HG02571 (cell line): ENCODE data around the gene TIMM10.

Experiments
- ATAC-seq: cut with Tn5 transposase; IDR thresholded peaks from one replicate; pipeline ENCODE4 v1.9.1; 2021; ENCODE audit warnings: mild to moderate bottlenecking, moderate library complexity; ENCODE audit not compliant: unreplicated experiment

TIMM10 gene, protein sequence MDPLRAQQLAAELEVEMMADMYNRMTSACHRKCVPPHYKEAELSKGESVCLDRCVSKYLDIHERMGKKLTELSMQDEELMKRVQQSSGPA

DNA sequence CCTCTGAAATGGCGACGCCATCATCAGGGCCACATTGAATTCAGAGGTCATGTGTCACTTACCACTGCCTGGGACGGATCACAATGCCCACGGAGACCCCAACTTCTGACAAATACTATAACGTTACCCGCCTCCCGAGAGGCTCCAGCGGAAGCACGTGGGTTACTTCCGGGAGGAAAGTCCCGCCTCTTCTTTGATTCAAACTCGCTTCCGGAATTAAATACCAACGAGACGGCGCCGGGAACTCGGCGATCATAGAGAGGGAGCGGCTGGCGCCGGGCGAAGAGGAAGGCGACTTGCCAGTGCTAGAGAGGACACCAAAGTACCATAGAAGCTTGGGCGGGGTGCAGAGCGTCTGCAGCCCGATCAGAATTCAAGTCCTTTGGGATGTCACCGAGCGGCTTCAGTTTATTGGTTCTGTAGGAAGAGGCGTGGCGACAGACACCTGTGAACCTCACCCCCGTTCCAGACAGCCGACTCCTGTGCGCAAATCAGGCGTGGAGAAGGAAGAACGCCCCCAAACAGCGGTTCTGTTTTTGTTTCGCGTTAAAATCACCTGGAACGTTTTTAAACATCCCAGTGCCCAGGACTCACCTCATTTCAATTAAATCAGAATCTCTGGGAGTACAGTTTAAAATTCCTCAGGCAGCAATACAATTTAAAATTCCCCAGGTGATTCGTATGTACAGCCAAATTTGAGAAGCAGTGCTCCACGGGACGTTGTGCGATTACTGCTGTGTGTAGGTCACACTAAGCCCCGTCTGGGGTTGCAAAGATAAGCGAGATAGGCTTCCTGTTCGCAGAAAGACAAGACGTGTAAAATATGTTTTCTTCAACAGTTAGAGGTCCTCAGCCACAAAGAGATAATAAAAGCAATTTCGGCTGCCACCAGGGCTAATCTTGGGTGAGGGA lies at the start of gene TIMM10:
Gene TIMM10, minus strand, starts transcription at position 159 of the 912 bp plus-strand sequence. CDS start 565 bp downstream, outside the sequence.
- ATAC-seq = peak; percentile 98

DNA sequence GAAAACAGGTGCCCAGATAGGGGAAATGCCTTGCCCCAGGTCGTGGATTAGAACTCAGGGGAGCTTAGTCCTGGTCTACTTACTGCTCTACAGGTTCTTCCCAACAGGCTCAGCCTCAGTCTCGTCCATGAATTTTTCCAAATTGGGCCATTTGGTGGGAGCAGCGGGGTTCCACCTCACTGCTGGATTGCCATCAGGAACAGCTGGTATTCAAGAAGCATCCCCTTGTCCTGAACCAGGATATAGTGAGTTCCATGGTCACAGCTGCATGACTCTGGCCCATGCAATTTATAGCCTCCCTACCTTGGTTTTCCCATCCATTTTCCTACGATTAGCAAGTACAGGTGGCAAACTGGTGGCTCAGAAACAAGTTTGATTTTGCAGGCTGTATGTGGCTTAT lies 43.5 kb upstream of the TIMM10 start:
- no peak for ATAC-seq

DNA sequence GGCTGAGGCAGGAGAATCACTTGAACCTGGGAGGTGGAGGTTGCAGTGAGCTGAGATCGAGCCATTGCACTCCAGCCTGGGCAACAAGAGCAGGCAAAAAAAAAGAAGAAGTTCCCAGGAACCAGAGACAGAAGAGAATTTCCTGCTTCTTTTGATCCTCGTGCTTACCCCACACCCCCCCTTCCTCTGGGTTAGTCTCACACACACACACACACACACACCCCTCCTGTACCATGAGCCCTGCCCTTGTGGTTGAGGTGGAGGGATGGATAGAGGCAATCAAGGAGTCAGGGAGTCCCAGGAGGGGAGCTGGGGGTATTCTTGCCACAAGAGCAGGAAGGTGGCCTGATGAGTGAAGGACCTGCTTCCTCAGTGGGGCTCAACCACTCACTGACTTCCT lies 41.1 kb upstream of the TIMM10 start:
- no peak for ATAC-seq

DNA sequence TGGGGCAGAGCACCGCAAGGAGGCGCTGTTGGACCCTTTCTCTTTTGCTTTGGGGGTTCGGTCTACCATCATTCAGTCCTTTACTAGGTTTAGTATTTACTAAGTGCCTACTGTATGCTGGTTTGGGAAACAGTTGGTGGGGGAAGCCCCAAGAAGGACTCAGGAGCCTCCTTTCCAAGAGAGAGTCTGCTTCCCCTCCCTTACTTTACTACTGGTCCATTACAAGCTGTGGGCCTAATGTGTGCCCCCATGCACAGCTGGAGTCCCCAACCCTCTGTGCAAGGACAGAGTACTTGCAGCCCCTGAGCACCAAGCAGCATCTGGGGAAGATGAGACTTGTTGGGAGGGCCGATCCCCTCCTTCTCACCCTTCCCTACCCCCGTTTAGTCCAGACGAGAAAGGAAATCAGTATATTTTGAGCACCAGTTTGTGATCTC lies 37.8 kb upstream of the TIMM10 start:
- peak; percentile 1 for ATAC-seq

DNA sequence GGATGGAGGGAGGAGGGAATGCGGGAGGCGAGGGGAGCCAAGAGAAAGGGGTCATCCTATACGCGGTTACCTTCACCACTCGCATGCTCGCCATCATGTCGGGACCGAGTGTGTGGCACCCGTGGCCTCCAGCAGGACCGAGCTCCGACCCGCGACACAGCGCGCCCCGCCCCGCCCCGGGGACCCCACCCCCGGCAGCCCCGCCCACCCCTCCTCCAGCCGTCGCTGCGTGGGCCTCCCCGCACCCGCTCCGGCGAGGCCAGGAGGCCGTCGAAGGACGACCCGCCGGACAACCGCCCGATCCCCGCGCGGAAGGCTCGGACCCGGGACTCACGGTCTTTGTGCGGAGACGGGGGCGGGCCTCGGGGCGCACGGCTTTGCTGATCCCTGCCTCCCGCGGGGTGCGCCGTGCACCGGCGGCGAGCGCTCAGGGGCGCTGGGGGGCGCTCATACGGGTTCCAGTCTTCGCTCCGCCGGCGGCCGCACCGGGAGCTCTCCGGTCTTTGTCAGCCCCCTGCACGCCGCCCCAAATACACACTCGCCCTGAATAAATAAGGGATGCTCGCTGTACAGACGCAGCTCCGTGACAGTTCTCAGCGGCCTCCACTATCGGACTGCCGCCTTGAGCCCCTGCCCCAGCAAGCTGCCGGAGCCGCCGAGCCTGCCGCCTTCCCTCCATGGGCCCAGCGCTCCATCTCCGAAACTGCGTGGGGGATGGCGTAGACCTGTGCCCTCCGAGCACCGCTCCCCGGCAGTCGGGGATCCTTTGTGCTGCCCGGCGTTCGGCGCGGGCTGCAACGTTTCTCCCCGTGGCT lies 37.2 kb upstream of the TIMM10 start, which contains the start of gene UBE2L6:
Gene UBE2L6, minus strand, starts transcription at position 158 of the 815 bp plus-strand sequence. Its CDS starts 61 bp downstream, at position 97.
- ATAC-seq = peak; percentile 70

DNA sequence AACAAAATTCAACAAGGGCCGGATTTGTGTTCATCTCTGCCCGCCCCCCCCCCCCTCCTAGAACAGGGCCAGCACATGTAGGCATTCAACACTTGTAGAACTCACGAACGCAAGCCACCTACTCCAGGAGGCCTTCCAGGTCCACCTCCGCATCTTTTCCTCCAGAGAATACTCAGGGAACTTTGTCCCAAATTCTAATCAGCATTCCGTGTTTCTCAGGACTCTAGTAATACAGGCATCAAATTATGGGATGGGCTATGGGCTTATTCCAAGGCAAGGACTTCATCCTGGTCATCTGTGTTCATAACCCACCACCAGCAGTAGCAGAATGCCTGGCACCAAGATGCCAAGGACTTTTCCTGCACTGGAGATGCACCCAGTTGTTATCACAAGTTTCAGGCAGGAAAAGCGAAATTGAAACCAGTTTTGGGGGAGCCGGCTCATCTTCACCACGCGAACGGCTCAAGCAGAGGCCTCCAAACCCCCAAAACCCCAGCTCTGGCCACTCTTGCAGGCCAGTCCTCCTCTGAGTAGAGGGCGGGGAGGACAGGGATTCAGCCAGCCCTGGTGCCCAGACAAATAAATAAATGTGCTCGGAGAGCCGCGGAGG lies 36.5 kb upstream of the TIMM10 start:
- peak; percentile 3 for ATAC-seq

DNA sequence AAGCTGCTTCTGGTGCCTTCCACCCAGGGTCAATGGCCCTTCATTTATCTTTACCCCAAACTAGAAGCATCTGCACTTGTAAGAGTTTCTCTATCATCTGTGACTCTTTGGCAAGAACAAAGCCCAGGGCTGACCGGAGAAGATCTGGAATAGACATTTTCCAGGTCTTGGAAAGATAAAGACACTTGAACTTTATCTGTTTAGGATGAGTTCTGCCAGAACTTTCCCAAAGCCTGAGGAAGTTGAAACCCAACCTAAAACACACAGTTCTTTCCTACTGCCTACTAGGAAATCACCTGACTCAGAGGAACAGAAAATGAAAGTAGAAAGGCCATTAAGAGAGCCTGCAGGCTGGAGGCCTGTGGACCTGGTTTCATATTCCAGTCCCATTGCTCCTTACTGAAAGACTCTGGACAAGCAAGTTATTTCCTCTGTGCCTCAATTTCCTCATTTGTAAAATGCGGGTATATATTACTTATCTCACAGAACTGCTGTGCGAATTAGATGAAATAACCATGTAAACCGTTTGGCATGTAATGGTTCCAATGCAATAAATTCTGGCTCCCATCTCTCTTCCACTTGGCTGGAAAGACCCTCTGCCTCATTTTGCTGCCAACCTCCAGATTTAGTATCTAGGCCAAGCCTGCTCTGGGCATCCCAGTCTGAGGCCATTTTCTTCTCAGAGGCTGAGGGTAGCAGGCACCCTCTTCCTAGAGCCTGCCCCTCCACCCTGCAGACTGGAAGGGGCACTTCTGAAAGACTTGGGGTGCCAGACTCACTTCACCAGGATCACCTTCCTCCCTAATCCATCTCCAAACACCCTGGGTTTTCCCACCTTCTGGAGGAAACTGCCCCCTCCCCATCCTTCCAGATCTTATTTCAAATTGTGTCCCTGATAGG lies 35.7 kb upstream of the TIMM10 start:
- peak; percentile 48 for ATAC-seq

DNA sequence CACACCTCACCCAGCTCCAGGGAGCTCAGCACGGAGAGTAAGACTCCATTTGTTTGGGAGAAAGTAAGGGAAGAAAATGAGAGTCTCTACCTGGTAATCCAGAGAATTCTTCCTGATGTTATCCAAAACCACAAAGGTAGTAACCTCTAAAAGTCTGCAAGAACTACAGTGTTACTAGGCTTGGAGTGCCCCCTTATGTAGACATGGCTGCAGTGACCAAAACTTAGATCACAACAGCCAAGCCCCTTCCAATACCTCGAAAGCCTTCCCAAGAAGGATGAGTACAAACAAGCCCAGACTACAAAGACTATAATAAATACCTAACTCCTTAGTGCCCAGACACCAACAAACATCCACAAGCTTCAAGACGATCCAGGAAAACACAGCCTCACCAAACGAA lies 32.0 kb upstream of the TIMM10 start:
- ATAC-seq = no peak

DNA sequence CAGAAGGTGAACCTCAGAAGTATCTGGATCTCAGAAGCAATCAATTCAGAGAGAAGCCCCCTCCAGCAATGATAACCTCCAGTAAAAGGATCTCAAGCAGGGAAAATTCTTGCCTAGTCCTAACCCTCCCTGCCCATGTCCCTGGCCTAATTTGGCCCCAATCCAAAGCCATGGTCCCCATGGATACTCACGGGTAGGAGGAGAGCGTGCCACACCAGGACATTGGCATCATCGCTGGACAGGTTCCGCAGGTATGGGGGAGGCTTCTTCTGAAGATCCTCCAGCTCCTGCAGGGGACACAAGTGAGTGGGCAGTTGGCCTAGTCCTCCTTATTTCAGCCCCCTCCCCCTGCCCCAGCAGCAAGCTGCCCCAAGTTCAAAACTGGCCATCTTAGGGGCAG lies 29.6 kb upstream of the TIMM10 start:
- no peak for ATAC-seq

DNA sequence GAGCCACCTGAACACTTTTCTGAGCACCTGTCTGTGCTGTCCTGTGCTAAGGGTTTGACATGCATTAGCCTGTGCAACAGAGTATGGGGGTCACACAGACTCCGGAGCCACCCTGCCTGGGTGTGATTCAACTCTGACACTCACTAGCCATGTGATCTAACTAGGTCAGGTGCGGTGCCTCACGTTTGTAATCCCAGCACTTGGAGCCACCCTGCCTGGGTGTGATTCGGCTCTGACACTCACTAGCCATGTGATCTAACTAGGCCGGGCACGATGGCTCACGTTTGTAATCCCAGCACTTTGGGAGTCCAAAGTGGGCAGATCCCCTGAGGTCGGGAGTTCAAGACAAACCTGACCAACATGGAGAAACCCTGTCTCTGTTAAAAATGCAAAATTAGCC lies 25.5 kb upstream of the TIMM10 start:
- ATAC-seq = no peak

DNA sequence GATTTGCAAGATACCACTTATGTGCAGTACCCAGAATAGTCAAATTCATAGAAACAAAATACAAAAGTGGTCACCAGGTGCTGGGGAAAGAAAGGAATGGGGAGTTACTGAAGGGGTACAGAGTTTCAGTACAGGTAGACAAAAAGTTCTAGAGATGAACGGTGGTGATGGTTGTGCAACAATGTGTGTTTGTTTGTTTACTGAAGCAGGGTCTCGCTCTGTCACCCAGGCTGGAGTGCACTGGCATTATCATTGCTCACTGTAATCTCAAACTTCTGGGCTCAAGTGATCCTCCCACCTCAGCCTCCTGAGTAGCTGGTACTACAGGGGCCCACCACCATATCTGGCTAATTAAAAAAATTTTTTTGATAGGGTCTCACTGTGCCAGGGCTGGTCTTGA lies 24.8 kb upstream of the TIMM10 start:
- no peak for ATAC-seq

DNA sequence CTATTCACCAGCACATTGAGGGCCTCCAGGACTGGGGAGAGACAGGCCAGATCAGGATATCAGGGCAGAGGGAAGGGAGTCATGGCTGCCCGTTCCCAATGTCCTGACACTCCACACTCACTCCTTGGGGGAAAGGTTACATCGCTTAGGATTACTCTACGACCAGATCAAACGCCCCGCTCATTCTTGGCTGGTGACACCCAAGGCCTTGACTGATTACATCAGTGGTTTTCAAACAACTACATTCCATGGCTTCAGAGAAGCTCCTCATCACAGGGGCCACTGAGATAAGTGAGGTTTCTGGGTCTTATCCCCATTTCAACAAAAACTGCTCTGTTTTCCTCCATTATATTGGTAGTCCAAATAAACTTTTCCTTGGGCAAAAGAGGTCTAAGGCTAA lies 21.9 kb upstream of the TIMM10 start:
- ATAC-seq = no peak

DNA sequence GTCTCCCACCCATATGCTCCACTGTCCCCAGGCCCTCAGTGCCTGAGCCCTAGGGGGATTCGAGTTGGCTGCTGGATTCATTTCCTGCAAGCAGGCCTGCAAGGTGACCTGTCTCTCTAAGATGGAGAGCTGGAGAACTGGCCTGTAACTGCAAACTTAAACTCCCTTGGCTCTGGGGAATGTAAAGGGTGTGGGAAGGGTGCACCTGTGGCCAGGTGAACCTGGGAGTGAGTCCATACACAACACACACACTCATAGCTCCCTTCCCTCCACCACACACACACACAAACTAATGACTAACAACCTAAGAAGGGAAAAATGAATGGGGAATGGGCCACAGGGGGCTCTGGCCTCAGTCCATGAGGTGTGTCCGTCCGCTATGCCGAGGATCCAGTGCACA lies 21.4 kb upstream of the TIMM10 start:
- ATAC-seq = no peak

DNA sequence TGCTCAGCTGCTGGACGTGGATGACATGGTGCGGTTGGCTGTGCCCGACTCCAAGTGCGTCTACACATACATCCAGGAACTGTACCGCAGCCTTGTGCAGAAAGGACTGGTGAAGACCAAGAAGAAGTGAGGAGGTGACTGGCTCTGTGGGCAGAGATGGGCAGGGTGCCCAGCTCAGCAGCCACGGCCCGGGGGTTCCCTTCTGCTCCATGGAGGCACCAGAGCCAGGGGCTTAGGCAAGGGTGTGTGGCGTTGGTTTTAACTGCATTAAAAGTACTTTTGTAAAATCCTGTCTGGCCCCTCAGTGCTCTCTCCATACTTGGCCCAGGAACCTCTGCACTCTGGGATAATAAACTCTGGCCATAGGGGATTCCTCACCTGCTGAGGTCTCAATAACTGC lies 19.4 kb upstream of the TIMM10 start:
- ATAC-seq = no peak

DNA sequence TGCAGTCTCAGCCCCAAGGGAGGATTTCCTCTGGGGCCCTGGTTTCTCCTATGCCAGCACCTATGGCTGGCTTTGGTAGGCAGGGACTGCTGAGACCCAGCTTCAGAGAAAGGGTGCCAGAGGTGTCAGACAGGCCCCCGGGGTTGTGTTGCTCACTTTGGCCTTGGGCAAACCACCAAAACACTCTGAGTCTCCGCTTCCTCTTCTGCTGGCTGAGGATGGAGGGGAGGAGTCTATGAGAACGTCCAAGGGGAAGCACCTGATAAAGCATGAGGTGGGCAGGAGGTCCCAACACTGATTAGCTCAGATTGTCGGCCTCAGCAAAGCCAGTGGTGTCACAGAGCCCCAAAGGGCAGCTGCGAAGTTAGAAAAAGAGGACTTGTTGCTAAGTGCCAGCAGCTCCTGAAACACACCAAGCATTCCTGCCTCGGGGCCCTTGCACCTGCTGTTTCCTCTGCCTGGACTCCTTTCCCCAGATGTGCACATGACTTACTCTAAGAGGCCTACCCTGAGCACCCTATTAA lies 17.4 kb upstream of the TIMM10 start:
- ATAC-seq = peak; percentile 68

DNA sequence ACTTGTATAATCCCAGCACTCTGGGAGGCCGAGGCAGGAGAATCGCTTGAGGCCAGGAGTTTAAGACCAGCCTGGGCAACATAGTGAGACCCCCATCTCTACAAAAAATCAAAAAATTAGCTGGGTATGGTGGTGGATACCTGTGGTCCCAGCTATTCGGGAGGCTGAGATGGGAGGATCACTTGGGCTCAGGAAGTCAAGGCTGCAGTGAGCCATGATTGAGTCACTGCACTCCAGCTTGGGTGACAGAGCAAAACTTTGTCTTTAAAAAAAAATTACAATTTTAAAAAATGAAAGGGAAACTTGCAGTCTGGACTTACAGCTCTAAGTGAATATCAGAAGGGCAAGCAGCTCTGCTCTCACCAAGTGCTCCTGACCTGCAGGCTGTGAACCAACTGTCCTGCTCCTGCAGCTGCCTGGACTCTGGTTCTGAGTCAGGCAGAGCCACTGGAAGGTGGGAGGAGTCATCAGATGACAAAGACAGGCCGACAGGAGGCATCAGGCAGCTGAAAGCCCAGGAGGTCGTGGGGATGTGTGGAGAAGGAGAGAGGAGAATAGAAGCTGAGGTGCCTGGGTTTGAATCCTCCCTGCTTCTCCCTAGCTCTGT lies 16.4 kb upstream of the TIMM10 start:
- peak; percentile 69 for ATAC-seq

DNA sequence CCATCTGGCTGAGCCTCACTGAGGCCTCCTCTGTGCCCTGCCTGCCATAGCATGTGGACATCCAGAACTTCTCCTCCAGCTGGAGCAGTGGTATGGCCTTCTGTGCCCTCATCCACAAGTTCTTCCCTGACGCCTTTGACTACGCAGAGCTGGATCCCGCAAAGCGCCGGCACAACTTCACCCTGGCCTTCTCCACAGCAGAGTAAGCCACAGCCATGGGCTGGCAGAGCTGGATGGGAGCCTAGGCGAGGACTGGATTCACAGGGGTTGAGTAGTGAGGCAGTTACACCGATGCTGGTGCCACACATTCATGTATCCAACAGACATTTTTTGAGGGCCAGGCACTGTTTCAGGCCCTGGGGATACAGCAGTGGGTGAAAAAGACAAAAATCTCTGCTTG lies 15.9 kb upstream of the TIMM10 start:
- no peak for ATAC-seq

DNA sequence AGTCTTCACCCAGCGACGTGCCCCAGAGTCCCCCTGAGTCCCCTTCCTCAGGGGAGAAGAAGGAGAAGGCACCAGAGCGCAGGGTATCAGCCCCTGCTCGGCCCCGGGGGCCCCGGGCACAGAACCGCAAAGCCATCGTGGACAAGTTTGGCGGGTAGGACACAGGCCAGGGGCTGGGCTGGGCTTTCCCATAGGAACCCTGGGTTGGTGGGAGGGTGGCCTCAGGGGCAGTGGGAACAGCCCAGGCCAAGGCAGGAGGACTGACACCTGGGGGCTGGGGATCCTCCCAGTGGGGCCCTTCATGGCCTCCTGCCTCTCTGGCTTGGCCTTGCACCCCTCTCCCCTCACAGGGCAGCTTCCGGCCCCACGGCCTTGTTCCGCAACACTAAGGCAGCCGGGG lies 15.3 kb upstream of the TIMM10 start:
- no peak for ATAC-seq

DNA sequence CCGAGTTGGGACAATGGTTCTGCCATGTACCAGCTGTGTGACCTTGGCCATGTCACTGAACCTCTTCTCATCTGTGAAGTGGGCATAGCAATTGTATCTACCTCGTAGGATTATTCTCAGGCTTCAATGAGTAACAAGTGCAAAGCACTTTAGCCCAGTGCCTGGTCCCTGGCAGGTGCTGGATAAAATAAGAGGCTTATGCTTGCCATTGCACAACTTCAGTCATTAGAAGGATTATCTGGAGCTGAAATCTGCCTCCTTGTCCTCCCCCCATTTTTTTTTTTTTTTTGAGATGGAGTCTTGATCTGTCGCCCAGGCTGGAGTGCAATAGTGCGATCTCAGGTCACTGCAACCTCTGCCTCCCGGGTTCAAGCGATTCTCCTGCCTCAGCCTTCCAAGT lies 14.0 kb upstream of the TIMM10 start:
- ATAC-seq = no peak
